HEK293T (cell line): ENCODE results near the gene SMYD4.

ENCODE experiments used
- BHLHE40 ChIP-seq: fragments of 450-650 bp; IDR thresholded peaks from 2 replicates; pipeline ENCODE4 v1.6.1; 2016; ENCODE audit warnings: mild to moderate bottlenecking, moderate library complexity, borderline replicate concordance
- FOXK2 ChIP-seq: fragments of 450-650 bp; IDR thresholded peaks from 2 replicates; pipeline ENCODE4 v1.6.1; 2016; ENCODE audit warnings: mild to moderate bottlenecking
- FOXM1 ChIP-seq: fragments of 450-650 bp; IDR thresholded peaks from 2 replicates; pipeline ENCODE4 v1.6.1; 2017; ENCODE audit warnings: mild to moderate bottlenecking, borderline replicate concordance
- SUZ12 ChIP-seq: fragments of 450-650 bp; IDR thresholded peaks from 2 replicates; pipeline ENCODE4 v1.6.1; 2016; ENCODE audit warnings: mild to moderate bottlenecking
- TARDBP ChIP-seq: fragments of 450-650 bp; IDR thresholded peaks from 2 replicates; pipeline ENCODE4 v1.6.1; 2016
- ZNF384 ChIP-seq: fragments of 450-650 bp; IDR thresholded peaks from 2 replicates; pipeline ENCODE4 v1.6.1; 2016
- TF ChIP-seq, protein P1 (sequence below): fragments of 450-650 bp; IDR thresholded peaks from 2 replicates; pipeline ENCODE4 v1.6.1; 2016

DNA sequence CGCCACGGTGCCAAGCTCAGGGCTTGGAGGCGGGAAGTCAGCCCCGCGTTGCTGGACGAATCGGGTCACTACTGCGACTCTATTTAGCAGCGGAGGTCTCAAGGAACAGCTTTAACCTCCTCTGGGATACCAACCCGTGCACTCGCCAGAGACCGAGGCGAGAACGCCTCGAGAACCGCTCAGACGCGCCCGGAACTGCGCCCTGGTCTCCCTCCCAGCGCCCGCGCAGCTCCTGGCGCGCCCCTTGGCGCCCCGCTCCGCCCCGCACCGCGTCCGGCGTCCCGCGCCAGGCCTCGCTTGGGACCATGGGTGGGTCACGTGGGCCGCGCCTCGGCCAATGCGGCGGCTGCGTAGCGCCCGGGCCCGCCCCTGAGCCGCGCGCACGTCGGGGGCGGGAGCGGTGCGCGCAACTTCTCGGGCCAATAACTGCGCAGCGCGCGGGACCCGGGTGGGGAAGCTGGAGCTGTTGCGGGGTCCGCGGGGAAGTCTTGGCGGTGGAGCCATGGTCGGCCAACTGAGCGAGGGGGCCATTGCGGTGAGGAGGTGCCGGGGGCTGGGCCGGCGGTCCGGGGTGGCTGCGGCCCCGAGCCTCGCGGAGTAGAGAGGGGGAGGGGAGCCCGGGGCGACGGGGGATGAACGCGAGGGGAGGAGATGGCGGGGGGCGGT lies at the start of gene SMYD4, which contains the start of gene RPA1:
- TF ChIP-seq TARDBP (no peak), FOXK2 (no peak), BHLHE40 (no peak), ZNF384 (no peak), FOXM1 (no peak), SUZ12 (no peak)
- TF ChIP-seq, protein P1, sequence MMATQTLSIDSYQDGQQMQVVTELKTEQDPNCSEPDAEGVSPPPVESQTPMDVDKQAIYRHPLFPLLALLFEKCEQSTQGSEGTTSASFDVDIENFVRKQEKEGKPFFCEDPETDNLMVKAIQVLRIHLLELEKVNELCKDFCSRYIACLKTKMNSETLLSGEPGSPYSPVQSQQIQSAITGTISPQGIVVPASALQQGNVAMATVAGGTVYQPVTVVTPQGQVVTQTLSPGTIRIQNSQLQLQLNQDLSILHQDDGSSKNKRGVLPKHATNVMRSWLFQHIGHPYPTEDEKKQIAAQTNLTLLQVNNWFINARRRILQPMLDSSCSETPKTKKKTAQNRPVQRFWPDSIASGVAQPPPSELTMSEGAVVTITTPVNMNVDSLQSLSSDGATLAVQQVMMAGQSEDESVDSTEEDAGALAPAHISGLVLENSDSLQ = no peak
